Fibroblast of skin of right biceps (primary cell): ENCODE measurements around the gene DCHS1.

Experiments used
- DNase-seq: peaks from one replicate; pipeline ENCODE4 v3.0.0-alpha.2; 2013

The DCHS1 gene

GRCh38 chr11:6673523-6674218, 18.1 kb upstream of the DCHS1 start:
- no peak for DNase-seq

- DNase-seq: no peak
Measured at GRCh38 chr11:6671991-6672390, 16.4 kb upstream of the DCHS1 start.

- DNase-seq: no peak
Measured at GRCh38 chr11:6670202-6670830, 14.7 kb upstream of the DCHS1 start.

GRCh38 chr11:6667733-6668374, 12.2 kb upstream of the DCHS1 start:
- peak; percentile 51 for DNase-seq

GRCh38 chr11:6666302-6667183, 10.9 kb upstream of the DCHS1 start:
- no peak for DNase-seq

GRCh38 chr11:6664551-6664950, 8.9 kb upstream of the DCHS1 start:
- peak; percentile 44 for DNase-seq

- no peak for DNase-seq
Measured at GRCh38 chr11:6663794-6664469, 8.3 kb upstream of the DCHS1 start.

GRCh38 chr11:6660712-6661111, 5.1 kb upstream of the DCHS1 start:
- no peak for DNase-seq

GRCh38 chr11:6658647-6659046, 3.0 kb upstream of the DCHS1 start:
- no peak for DNase-seq

GRCh38 chr11:6657346-6657745, 1.7 kb upstream of the DCHS1 start:
- DNase-seq: peak; percentile 38

- DNase-seq: peak; percentile 21
Measured at GRCh38 chr11:6656936-6657335, 1.3 kb upstream of the DCHS1 start.

- DNase-seq: no peak
Measured at GRCh38 chr11:6656584-6656915, 941 bp upstream of the DCHS1 start.

GRCh38 chr11:6655020-6655789, 404 bp downstream of the DCHS1 start:
- peak; percentile 45 for DNase-seq

- no peak for DNase-seq
Measured at GRCh38 chr11:6654281-6655019, 1.2 kb downstream of the DCHS1 start.

GRCh38 chr11:6653656-6654055, 2.0 kb downstream of the DCHS1 start:
- DNase-seq: no peak

GRCh38 chr11:6653097-6653496, 2.5 kb downstream of the DCHS1 start:
- DNase-seq: no peak

GRCh38 chr11:6652182-6652581, 3.4 kb downstream of the DCHS1 start:
- no peak for DNase-seq

- peak; percentile 29 for DNase-seq
Measured at GRCh38 chr11:6650980-6651379, 4.6 kb downstream of the DCHS1 start.

- DNase-seq: no peak
Measured at GRCh38 chr11:6650104-6650503, 5.5 kb downstream of the DCHS1 start.

- no peak for DNase-seq
Measured at GRCh38 chr11:6648501-6648900, 7.1 kb downstream of the DCHS1 start.

GRCh38 chr11:6647836-6648235, 7.8 kb downstream of the DCHS1 start:
- no peak for DNase-seq
